CD4-positive, CD25-positive, alpha-beta regulatory T cell (primary cell): Measurements from ENCODE around the gene GPR101. TPM values are rescaled to one million over a fixed set of nuclear protein-coding genes. Genes with fewer than 3 reads are reported as not detected.

Source experiments
- ATAC-seq, 2 donors: fragments of 150-1000 bp; cut with Tn5 transposase; one replicate each; pipeline ENCODE4 v1.10.0; 2021; ENCODE audit warnings: low read depth in 2 of 2, moderate number of reproducible peaks in 2 of 2, moderate library complexity in 1 of 2
- DNase-seq, 3 donors: peaks; one replicate each; pipeline versions ENCODE4 v3.0.0 to v3.0.0-alpha.2; 2012 to 2022; ENCODE audit warnings: mixed read lengths in 1 of 3
- H3K27ac ChIP-seq: one replicate; pipeline ENCODE4 v1.7.0; 2013; ENCODE audit warnings: mild to moderate bottlenecking, low read length; ENCODE audit not compliant: insufficient read depth, poor library complexity, severe bottlenecking
- H3K27me3 ChIP-seq: one replicate; pipeline ENCODE4 v1.7.0; 2013; ENCODE audit warnings: low read length; ENCODE audit not compliant: control insufficient read depth, insufficient read depth
- H3K36me3 ChIP-seq: one replicate; pipeline ENCODE4 v1.7.0; 2013; ENCODE audit warnings: mild to moderate bottlenecking, low read length, moderate library complexity; ENCODE audit not compliant: control insufficient read depth, insufficient read depth
- H3K4me1 ChIP-seq: 2 replicates; pipeline ENCODE4 v1.7.0; 2013; ENCODE audit warnings: mild to moderate bottlenecking, low read length; ENCODE audit not compliant: insufficient read depth, control insufficient read depth, poor library complexity, severe bottlenecking
- H3K4me3 ChIP-seq: one replicate; pipeline ENCODE4 v1.7.0; 2013; ENCODE audit warnings: low read depth, mild to moderate bottlenecking, low read length, moderate library complexity
- H3K9me3 ChIP-seq, 2 experiments: 1 replicate in 1 of 2; 2 replicates in 1 of 2; pipeline ENCODE4 v1.7.0; 2013; ENCODE audit warnings: low read length in 2 of 2, mild to moderate bottlenecking in 1 of 2, moderate library complexity in 1 of 2; ENCODE audit not compliant: control insufficient read depth in 2 of 2
- H3K27ac Mint-ChIP-seq, 3 donors: one replicate each; pipeline ENCODE4 v1.8.0; 2020 to 2022; ENCODE audit warnings: mild to moderate bottlenecking in 3 of 3, mixed read lengths in 3 of 3, moderate library complexity in 2 of 3
- H3K27me3 Mint-ChIP-seq: one replicate; pipeline ENCODE4 v1.8.0; 2022; ENCODE audit warnings: mild to moderate bottlenecking, mixed read lengths
- H3K36me3 Mint-ChIP-seq: one replicate; pipeline ENCODE4 v1.8.0; 2020; ENCODE audit warnings: mixed read lengths
- H3K4me1 Mint-ChIP-seq, 4 donors: one replicate each; pipeline ENCODE4 v1.8.0; 2020 to 2022; ENCODE audit warnings: mixed read lengths in 4 of 4, mild to moderate bottlenecking in 1 of 4
- H3K4me3 Mint-ChIP-seq, 4 donors: one replicate each; pipeline ENCODE4 v1.8.0; 2020 to 2022; ENCODE audit warnings: mild to moderate bottlenecking in 4 of 4, mixed read lengths in 4 of 4, moderate library complexity in 3 of 4
- H3K9me3 Mint-ChIP-seq, 7 donors: one replicate each; pipeline ENCODE4 v1.8.0; 2020 to 2022; ENCODE audit warnings: mixed read lengths in 7 of 7, mild to moderate bottlenecking in 3 of 7, moderate library complexity in 2 of 7
- polyA plus RNA-seq, 4 donors: library from polyadenylated mRNA; unstranded; fragments of 300-500 nt; fragmentation: Illumina TruSeq; gene quantifications; one replicate each; pipeline ENCODE4 v1.2.3, GENCODE V29; 2021
- total RNA-seq: library from RNA; stranded (reverse); gene quantifications from one replicate; pipeline ENCODE4 v1.2.3, GENCODE V29; 2022

GPR101 gene
- total and polyA plus RNA-seq, 5 donors from 2014 or later, result not detected

DNA sequence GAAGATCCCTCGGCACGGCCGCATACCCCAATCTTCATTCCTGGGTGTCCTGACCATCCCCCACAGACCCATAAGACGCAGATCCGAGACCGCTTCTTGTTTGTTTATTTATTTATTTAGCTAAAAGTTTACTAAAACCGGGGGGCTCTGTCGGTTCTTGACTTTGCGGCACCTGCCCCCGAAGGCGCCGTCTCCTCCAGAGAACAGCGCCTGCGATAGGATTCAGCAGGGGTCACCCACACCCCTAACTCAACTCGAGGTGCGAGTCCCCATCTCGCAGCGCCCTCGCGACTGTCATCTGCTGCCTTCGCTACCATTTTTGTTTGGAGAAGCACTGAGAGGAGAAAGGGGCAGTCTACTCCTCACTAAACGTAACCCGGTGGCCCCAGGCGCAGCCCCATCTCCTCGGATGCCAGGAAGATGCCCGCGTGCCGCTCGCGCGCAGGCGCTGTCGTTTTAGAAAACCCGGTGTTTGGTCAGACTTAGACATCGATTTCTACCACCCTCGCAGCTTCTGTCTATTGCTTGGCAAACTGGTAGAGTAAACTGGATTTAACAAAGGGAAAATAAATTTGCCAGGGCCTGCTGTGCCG, 18.9 kb upstream of the GPR101 start:
- peak overlapping the region; percentile 61 to 89 (median 81) for H3K4me3 Mint-ChIP-seq
- H3K27ac ChIP-seq, result no peak overlapping the region
- peaks cover 8% of the 10 kb centered on the region for H3K4me1 ChIP-seq
- peak overlapping the region in 2 of 3 donors; percentile 57 to 66 for H3K27ac Mint-ChIP-seq
- H3K9me3 ChIP-seq, result no peaks in the 10 kb centered on the region
- peaks cover 47% of the 10 kb centered on the region for H3K27me3 Mint-ChIP-seq
- H3K4me1 Mint-ChIP-seq, result peaks cover 0 to 12% (median 0%) of the 10 kb centered on the region in 4 donors
- H3K27me3 ChIP-seq, result peaks cover 10% of the 10 kb centered on the region
- no peaks in the 10 kb centered on the region for H3K36me3 Mint-ChIP-seq
- no peaks in the 10 kb centered on the region for H3K36me3 ChIP-seq
- ATAC-seq, result peak in 1 of 2 donors; percentile 11
- peak overlapping the region; percentile 37 for H3K4me3 ChIP-seq
- peak in 1 of 3 donors; percentile 22 for DNase-seq
- peaks cover 0 to 2% (median 0%) of the 10 kb centered on the region in 7 donors for H3K9me3 Mint-ChIP-seq

DNA sequence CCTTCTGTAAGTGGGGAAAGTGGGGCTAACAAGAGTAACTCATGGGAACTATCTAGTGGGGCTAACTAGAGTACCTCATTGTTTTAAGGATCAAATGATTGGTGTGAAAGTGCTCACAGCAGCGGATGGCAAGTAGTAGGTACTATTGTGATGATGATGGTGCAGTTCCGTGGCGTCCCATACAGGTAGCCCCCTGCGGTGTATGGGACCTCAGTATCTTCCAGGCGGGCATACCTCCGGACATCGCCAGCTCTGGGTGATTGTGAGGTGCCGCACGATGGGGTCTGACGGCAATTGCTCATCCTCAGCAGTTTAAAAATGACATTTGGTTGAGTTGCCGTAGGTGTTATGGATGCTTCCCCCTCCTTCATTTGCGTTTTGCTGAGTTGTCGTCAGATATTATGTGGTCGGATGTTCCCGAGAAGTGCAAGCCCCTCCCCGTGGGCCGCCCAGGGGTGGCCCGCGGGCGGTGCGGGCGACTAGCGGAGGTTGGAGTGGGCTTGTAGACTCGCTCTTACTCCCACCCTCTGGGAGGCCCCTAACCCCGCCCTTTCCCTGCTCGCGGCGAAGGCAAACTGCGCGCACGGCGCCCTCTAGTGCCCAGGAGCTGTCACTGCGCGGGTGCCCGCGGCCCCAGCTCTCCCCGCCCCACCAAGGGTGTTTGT, 18.3 kb upstream of the GPR101 start:
- peaks cover 8% of the 10 kb centered on the region for H3K4me1 ChIP-seq
- H3K27ac Mint-ChIP-seq, result peak overlapping the region in 2 of 3 donors; percentile 57 to 66
- H3K36me3 Mint-ChIP-seq, result no peaks in the 10 kb centered on the region

DNA sequence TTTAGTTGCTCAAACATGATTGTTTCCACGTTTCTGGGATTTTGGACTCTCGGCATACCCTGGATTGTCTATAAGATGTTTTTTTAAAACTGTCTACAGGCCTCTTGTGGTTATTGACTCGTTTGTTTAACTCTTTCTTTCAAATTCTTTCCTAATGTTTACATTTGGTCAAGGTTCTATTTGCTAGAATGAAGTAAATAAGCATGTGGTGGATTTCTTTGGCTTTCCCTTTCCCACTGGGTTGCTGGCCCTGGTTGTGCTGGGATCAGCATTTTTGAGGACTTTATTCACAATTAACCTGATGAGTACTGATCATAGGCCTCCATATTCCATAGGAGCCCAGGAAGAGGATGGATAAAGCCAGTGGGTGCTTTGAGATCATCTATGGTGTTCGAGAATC, 11.1 kb upstream of the GPR101 start:
- DNase-seq (no peak), ATAC-seq (no peak)
- Mint-ChIP-seq H3K36me3 (no peaks in the 10 kb centered on the region), H3K4me3 (no peak overlapping the region), H3K4me1 (no peaks in the 10 kb centered on the region), H3K27ac (no peak overlapping the region), H3K9me3 (no peaks in the 10 kb centered on the region), H3K27me3 (peaks cover 13% of the 10 kb centered on the region)
- no peaks in the 10 kb centered on the region for H3K36me3 ChIP-seq
- H3K4me3 ChIP-seq, result no peak overlapping the region
- H3K27ac ChIP-seq, result no peak overlapping the region
- H3K4me1 ChIP-seq, result no peaks in the 10 kb centered on the region
- no peaks in the 10 kb centered on the region for H3K9me3 ChIP-seq
- H3K27me3 ChIP-seq, result peaks cover 2% of the 10 kb centered on the region

More for the DNA sequence above, 18.3 kb upstream of the GPR101 start:
- Mint-ChIP-seq H3K4me3 (peak overlapping the region; percentile 61 to 89 (median 81)), H3K27me3 (peaks cover 47% of the 10 kb centered on the region), H3K4me1 (peaks cover 0 to 12% (median 0%) of the 10 kb centered on the region in 4 donors), H3K9me3 (peaks cover 0 to 2% (median 0%) of the 10 kb centered on the region in 7 donors)
- peak overlapping the region; percentile 66 for H3K4me3 ChIP-seq
- ATAC-seq, result peak; percentile 93 to 98
- no peaks in the 10 kb centered on the region for H3K9me3 ChIP-seq
- H3K36me3 ChIP-seq, result no peaks in the 10 kb centered on the region
- peak; percentile 60 to 70 (median 65) for DNase-seq
- no peak overlapping the region for H3K27ac ChIP-seq
- peaks cover 10% of the 10 kb centered on the region for H3K27me3 ChIP-seq

DNA sequence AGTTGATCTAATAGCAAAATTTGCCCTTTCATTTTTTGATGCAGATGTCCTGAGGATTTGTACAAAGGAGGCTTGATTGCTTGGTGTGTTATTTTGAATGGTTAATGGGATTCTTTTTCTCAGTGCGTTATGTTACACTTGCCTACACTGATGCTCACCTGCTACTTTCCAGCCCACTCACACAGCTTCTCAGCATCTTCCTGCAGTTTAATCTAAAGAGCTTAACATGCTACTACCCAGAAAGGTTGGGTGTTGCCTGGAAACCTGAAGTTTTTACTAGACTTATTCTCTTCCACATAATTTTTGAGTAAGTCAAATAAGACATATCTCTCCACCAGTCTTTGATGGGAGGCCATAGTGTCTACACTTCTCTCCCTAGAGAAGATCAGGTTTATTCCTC, 9.9 kb upstream of the GPR101 start:
- Histone ChIP-seq H3K4me3 (no peak overlapping the region), H3K27me3 (peaks cover 2% of the 10 kb centered on the region), H3K27ac (no peak overlapping the region), H3K4me1 (no peaks in the 10 kb centered on the region), H3K9me3 (no peaks in the 10 kb centered on the region), H3K36me3 (no peaks in the 10 kb centered on the region)
- Mint-ChIP-seq H3K4me1 (no peaks in the 10 kb centered on the region), H3K4me3 (no peak overlapping the region), H3K27ac (no peak overlapping the region), H3K9me3 (peaks cover 0 to 2% (median 0%) of the 10 kb centered on the region in 7 donors), H3K36me3 (no peaks in the 10 kb centered on the region), H3K27me3 (peaks cover 17% of the 10 kb centered on the region)
- ATAC-seq, result no peak
- DNase-seq, result no peak

DNA sequence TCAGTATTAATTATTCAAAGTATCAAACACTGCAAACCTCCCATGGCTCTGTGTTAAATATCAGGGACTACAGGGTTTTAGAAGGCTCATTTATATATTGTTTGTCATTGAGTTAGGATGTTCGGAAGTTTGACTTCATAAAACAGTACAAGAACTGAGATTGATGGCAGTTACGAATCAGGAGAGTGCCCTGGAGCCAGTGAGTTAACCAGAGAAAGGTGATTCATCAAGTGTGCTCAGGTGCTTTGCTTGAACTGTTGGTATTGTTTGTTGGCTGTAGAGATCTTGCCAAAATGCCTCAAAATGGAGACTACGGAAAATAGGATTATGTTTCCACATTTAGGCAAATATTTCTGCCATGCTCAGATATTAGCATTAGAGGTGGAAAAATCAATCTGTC, 7.5 kb upstream of the GPR101 start:
- ATAC-seq (no peak), DNase-seq (no peak)
- Histone ChIP-seq H3K27ac (no peak overlapping the region), H3K4me1 (no peaks in the 10 kb centered on the region), H3K9me3 (no peaks in the 10 kb centered on the region), H3K4me3 (no peak overlapping the region), H3K27me3 (peaks cover 2% of the 10 kb centered on the region), H3K36me3 (no peaks in the 10 kb centered on the region)
- H3K27ac Mint-ChIP-seq, result no peak overlapping the region
- no peaks in the 10 kb centered on the region for H3K4me1 Mint-ChIP-seq
- no peaks in the 10 kb centered on the region for H3K36me3 Mint-ChIP-seq
- H3K27me3 Mint-ChIP-seq, result peaks cover 18% of the 10 kb centered on the region
- peaks cover 0 to 4% (median 0%) of the 10 kb centered on the region in 7 donors for H3K9me3 Mint-ChIP-seq
- H3K4me3 Mint-ChIP-seq, result no peak overlapping the region

DNA sequence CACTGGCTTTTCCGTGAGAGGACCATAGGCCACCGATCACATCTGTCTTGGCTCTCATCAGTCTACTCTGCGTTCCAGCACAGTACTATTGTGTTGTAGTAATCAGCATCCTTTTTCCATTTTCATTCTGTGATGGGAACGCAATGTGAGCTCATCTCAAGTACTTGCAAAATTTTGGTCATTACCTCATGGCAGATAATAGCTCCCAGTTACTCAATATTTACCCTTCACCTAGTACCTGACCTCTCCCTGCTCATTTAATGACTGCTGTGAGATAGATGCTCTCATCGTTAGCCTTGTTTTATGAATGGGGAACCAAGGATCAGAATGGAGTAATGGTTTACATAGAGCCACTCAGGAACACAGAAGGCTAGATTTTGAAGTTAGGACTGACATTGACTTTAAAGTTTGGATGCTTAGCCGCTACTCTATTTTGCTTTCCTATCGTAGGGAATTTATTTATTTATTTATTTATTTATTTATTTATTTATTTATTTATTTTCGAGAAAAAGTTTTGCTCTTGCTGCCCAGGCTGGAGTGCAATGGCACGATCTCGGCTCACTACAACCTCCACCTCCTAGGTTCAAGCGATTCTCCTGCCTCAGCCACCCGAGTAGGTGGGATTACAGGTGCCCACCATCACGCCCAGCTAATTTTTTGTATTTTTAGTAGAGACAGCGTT, 6.5 kb upstream of the GPR101 start:
- Mint-ChIP-seq H3K9me3 (peaks cover 0 to 4% (median 0%) of the 10 kb centered on the region in 7 donors), H3K4me3 (no peak overlapping the region), H3K4me1 (no peaks in the 10 kb centered on the region), H3K27me3 (peaks cover 24% of the 10 kb centered on the region), H3K27ac (no peak overlapping the region), H3K36me3 (no peaks in the 10 kb centered on the region)
- no peaks in the 10 kb centered on the region for H3K4me1 ChIP-seq
- DNase-seq, result no peak
- no peaks in the 10 kb centered on the region for H3K36me3 ChIP-seq
- no peak overlapping the region for H3K27ac ChIP-seq
- no peak for ATAC-seq
- peaks cover 5% of the 10 kb centered on the region for H3K27me3 ChIP-seq
- no peaks in the 10 kb centered on the region for H3K9me3 ChIP-seq
- no peak overlapping the region for H3K4me3 ChIP-seq

DNA sequence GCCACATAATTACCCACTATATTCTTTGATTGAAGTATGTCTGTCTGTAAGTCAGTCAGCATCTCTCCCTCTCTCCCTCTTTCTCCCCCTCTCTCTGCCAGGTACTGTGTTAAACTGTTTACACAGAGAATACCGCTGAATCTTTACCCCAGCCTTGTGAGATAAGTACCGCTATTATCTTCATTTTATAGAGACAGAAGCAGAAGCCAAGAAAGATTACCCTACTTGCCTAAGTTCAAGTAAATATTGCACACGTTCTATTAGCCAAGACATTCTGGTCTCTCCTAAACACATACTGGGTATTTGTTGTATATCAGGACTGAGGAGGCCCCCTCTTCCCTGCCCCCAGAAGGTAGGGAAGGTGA, 695 bp upstream of the GPR101 start:
- Mint-ChIP-seq H3K9me3 (peaks cover 0 to 2% (median 0%) of the 10 kb centered on the region in 7 donors), H3K27me3 (peaks cover 54% of the 10 kb centered on the region), H3K27ac (no peak overlapping the region), H3K4me3 (peak overlapping the region in 3 of 4 donors; percentile 15 to 79 (median 31)), H3K36me3 (no peaks in the 10 kb centered on the region), H3K4me1 (peaks cover 0 to 12% (median 6%) of the 10 kb centered on the region in 4 donors)
- Histone ChIP-seq H3K9me3 (no peaks in the 10 kb centered on the region), H3K27me3 (peaks cover 15% of the 10 kb centered on the region), H3K4me3 (no peak overlapping the region), H3K4me1 (peaks cover 12% of the 10 kb centered on the region), H3K27ac (no peak overlapping the region), H3K36me3 (no peaks in the 10 kb centered on the region)
- ATAC-seq, result no peak
- DNase-seq, result no peak
